Activated CD4-positive, alpha-beta T cell treated with anti-CD3 and anti-CD28 coated beads for 24 hours (primary cell): ENCODE results near the gene PEMT.
"Not testable (repeated sequence)": the region's sequence is repeated elsewhere in the genome, so short reads cannot be mapped to it uniquely, and the experiment has no call there.

Source experiments
- DNase-seq, 2 donors: peaks; one replicate each; pipeline ENCODE4 v3.0.0-alpha.2; 2020; ENCODE audit warnings: low read depth in 2 of 2

The PEMT gene, protein sequence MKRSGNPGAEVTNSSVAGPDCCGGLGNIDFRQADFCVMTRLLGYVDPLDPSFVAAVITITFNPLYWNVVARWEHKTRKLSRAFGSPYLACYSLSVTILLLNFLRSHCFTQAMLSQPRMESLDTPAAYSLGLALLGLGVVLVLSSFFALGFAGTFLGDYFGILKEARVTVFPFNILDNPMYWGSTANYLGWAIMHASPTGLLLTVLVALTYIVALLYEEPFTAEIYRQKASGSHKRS

GRCh38 chr17:17591355-17592298, at the start of gene PEMT:
PEMT (minus strand) TSS chr17:17591708; CDS start chr17:17591626, 82 bp downstream.
- peak; percentile 85 to 87 for DNase-seq

- DNase-seq, result not testable (repeated sequence)
Observed at GRCh38 chr17:17639661-17640270, 48.3 kb upstream of the PEMT start.

- DNase-seq, result no peak
Observed at GRCh38 chr17:17638467-17638866, 47.0 kb upstream of the PEMT start.

- no peak for DNase-seq
Observed at GRCh38 chr17:17636272-17636885, 44.9 kb upstream of the PEMT start.

DNA sequence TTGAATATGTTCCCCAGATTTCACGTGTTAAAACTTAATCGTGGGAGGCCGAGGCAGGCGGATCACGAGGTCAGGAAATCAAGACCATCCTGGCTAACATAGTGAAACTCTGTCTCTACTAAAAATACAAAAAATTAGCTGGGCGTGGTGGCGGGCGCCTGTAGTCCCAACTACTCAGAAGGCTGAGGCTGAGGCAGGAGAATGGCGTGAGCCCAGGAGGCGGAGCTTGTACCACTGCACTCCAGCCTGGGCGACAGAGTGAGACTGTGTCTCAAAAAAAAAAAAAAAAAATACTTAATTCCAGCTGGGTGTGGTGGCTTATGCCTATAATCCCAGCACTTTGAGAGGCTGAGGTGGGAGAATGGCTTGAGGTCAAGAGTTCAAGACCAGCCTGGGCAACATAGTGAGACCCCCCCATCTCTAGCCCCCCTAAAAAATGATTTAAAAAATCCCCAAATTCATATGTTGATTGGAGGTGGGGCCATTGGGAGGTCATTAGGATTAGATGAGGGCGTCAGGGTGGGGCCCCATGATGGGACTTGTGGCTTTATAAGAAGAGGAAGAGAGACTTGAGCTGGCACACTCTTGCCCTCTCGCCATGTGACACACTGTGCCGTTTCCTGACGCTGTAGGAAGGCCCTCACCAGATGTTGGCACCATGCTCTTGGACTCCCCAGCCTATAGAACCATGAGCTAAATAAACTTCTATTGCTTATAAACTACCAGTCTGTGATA, 44.2 kb upstream of the PEMT start:
- not testable (repeated sequence) for DNase-seq

DNA sequence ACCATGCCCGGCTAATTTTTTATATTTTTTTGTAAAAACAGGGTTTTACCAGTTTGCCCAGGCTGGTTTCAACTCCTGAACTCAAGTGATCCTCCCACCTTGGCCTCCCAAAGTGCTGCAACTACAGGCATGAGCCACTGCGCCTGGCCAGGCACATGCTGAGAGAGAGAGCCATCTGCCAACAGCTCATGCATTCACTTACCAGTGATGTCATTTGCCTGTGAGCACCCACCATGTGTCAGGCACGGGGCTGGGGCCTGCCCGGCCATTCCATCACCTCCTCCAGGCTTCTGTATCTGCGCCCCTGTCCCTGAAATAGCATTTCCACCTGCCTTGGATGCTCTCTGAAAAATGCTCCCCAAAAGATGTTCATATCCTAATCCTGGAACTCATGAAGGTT, 43.6 kb upstream of the PEMT start:
- DNase-seq, result no peak

- no peak for DNase-seq
Observed at GRCh38 chr17:17633310-17633709, 41.8 kb upstream of the PEMT start.

DNA sequence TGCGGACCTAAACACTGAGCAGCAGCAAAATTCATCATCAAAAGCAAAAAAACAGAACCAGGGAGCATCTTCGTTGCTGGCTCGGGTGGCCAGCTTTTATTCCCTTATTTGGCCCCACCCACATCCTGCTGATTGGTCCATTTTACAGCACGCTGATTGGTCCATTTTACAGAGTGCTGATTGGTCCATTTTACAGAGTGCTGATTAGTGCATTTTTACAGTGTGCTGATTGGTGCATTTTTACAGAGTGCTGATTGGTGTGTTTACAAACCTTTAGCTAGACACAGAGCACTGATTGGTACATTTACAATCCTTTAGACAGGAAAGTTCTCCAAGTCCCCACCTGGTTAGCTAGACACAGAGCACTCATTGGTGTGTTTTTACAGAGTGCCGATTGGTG, 41.2 kb upstream of the PEMT start:
- DNase-seq, result not testable (repeated sequence)

- DNase-seq, result peak in 1 of 2 donors; percentile 15
Observed at GRCh38 chr17:17628388-17629008, 37.0 kb upstream of the PEMT start.

DNA sequence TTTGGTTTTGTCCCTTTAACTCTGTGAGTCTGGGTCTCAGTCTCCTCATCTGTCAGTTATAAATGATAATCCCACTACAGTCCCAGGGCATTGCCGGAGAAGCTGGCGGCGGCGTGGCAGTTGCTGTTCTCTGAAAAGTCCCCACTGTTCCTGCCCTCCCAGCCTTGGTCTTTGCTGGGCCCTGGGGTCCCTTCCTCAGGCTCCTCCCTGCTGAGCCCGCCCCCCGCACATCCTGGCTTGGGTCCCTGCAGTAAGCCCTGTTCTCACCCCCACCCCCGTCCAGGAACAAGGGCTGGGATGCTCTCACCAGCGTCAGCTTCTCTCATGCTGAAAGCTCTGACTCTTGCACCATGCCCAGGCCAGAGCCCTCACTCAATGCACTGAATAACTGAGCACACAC, 35.3 kb upstream of the PEMT start:
- DNase-seq, result no peak

GRCh38 chr17:17626151-17626805, 34.8 kb upstream of the PEMT start:
- no peak for DNase-seq

- no peak for DNase-seq
Observed at GRCh38 chr17:17624741-17625140, 33.2 kb upstream of the PEMT start.

DNA sequence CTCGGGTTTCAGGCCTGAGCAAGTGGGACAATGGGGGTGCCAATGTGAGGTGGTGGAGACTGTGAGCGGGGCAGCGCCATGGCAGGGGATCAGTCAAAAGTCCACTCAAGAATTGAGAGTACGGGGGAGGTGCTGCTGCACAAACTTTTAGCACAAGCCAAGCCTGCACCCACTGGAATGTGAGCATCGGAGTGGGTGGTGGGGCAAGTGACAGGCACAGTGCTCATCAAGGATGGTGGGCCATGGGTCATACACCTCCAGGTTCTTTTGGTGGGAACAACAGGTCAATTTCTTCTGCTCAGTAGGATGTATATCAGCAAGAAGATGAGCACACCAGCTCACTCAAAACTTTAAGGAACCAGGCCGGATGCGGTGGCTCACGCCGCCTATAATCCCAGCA, 32.4 kb upstream of the PEMT start:
- DNase-seq, result no peak

DNA sequence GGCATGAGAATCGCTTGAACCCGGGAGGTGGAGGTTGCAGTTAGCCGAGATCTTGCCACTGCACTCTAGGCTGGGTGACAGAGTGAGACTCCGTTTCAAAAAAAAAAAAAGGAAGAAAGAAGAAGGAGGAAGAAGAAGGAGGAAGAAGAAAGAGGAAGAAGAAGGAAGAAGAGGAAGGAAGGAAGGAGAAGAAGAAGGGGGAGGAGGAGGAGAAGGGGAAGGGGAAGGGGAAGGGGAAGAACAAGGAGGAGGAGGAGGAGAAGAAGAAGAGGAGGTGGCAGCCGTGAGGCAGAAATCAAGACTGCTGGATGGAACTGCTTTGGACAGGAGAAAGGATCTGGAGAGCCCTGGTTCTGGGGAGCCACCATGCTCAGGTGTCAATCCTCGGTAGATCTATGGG, 29.7 kb upstream of the PEMT start:
- DNase-seq, result no peak

DNA sequence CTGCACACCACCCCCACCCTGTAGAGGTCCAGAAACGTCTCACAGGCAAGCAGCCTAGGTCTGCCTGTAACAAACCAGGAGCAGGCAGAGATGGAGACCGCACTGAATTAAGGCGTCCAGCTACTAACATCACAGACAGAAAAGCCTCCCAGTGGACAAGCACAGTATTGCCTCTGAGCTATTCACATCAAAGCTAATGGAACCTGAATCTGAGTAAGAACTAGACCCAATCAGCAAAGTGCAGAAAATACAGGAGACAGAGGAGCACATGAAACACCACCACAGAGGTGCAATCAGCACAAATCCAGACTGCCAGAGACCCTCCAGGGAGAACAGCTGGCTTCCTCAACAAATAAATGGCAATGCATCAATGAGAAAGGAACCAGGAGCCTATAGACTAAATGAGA, 22.2 kb upstream of the PEMT start:
- peak; percentile 31 to 38 for DNase-seq

GRCh38 chr17:17612085-17613022, 20.8 kb upstream of the PEMT start:
- DNase-seq, result no peak

- DNase-seq, result no peak
Observed at GRCh38 chr17:17609121-17609520, 17.6 kb upstream of the PEMT start.

- DNase-seq, result no peak
Observed at GRCh38 chr17:17606416-17607000, 15.0 kb upstream of the PEMT start.

- no peak for DNase-seq
Observed at GRCh38 chr17:17605729-17606088, 14.2 kb upstream of the PEMT start.
